Measurements from ENCODE around the gene VPS51.

VPS51 gene

DNA sequence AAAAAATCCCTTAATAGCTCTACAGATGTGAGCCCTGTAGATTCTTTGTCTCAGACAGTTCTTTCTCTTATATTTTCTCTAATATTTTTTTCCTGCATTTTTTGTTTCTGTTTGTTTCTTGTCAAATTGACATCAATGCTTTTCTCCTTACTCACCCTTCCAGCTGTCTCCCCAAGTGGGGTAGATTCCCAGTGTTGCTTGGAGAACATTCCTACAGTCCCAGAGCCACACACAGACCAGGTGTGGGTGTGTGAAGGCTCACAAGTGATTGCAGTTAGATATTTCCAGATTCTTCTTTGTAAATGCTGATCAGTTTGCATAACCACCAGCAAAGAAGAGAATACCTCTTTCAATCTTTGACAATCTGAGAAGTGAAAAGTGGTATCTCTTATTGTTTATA lies 7.5 kb downstream of the VPS51 start:
- DNase-seq (ENCODE audit: low read depth) = no peak
- TF ChIP-seq, protein P1, sequence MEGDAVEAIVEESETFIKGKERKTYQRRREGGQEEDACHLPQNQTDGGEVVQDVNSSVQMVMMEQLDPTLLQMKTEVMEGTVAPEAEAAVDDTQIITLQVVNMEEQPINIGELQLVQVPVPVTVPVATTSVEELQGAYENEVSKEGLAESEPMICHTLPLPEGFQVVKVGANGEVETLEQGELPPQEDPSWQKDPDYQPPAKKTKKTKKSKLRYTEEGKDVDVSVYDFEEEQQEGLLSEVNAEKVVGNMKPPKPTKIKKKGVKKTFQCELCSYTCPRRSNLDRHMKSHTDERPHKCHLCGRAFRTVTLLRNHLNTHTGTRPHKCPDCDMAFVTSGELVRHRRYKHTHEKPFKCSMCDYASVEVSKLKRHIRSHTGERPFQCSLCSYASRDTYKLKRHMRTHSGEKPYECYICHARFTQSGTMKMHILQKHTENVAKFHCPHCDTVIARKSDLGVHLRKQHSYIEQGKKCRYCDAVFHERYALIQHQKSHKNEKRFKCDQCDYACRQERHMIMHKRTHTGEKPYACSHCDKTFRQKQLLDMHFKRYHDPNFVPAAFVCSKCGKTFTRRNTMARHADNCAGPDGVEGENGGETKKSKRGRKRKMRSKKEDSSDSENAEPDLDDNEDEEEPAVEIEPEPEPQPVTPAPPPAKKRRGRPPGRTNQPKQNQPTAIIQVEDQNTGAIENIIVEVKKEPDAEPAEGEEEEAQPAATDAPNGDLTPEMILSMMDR (IDR thresholded peaks at IDR 0.05; ENCODE audit: low read length, missing control alignments) = no peak
- no peak overlapping the region for H3K4me3 ChIP-seq (replicated peaks; ENCODE audit: low read depth, low read length)

DNA sequence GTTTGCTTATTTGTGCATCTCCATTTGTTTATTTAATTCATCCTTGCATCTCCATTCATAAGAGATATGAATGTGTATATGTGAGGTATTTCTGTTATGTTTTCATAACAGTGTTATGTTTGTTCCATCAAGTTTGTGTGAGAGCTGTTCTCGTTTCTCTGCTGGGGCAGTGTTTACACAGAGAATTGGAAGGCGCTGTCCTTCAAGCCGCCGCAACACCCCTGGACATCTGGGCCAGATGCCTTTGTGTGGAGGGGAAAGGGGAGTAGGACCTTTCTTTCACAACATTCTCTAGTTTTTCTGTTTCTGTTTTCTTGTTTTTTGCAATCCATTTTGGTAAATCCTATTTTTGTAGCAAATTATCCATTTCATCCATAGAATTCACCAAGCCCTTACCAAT lies 8.6 kb downstream of the VPS51 start:
- no peak overlapping the region for H3K4me3 ChIP-seq (replicated peaks; ENCODE audit: low read depth, low read length)
- no peak for DNase-seq (ENCODE audit: low read depth)
- TF ChIP-seq, protein P1 (IDR thresholded peaks at IDR 0.05; ENCODE audit: low read length, missing control alignments) = no peak

DNA sequence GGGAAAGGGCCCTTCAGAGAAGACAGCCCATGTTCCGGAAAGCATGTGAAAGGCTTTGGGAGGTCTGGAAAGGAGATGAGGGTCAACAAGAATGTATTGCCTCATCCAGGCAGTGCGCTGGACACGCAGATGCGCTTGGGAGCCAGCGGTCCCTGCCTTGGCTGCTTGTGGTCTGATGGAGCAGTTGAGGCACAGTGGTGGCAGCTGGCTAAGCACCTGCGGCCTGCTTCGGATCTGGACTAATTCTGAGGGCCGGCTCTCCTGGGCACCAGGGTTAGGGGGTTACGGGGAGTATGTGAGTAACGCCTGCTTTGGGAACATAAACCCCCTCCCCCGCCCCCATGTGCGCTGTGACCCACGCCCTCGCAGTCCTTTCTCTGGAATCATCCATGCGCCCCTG lies 11.1 kb downstream of the VPS51 start:
- no peak for DNase-seq (ENCODE audit: low read depth)
- no peak overlapping the region for H3K4me3 ChIP-seq (replicated peaks; ENCODE audit: low read depth, low read length)
- TF ChIP-seq, protein P1 (IDR thresholded peaks at IDR 0.05; ENCODE audit: low read length, missing control alignments) = no peak

DNA sequence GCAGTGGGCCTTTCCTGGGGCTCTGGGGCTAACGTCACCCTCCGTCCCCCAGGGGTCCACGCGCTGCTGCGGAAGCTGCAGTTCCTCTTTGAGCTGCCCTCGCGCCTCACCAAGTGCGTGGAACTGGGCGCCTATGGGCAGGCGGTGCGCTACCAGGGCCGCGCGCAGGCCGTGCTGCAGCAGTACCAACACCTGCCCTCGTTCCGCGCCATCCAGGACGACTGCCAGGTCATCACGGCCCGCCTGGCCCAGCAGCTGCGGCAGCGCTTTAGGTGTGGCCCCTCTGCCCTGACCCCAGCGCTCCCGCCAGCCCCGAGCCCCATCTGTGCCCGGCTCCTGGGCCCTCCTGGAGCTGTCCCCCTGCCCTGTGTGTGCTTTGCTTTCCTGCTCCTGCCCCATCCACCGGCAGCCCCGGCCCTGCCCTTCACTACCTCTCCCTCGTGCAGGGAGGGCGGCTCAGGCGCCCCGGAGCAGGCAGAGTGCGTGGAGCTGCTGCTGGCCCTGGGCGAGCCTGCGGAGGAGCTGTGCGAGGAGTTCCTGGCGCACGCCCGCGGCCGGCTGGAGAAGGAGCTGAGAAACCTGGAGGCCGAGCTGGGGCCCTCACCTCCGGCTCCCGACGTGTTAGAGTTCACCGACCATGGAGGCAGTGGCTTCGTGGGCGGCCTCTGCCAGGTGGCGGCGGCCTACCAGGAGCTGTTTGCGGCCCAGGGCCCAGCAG lies 11.9 kb downstream of the VPS51 start:
- TF ChIP-seq, protein P1 (IDR thresholded peaks at IDR 0.05; ENCODE audit: low read length, missing control alignments) = no peak
- H3K4me3 ChIP-seq (replicated peaks; ENCODE audit: low read depth, low read length) = no peak overlapping the region
- DNase-seq (ENCODE audit: low read depth) = no peak

DNA sequence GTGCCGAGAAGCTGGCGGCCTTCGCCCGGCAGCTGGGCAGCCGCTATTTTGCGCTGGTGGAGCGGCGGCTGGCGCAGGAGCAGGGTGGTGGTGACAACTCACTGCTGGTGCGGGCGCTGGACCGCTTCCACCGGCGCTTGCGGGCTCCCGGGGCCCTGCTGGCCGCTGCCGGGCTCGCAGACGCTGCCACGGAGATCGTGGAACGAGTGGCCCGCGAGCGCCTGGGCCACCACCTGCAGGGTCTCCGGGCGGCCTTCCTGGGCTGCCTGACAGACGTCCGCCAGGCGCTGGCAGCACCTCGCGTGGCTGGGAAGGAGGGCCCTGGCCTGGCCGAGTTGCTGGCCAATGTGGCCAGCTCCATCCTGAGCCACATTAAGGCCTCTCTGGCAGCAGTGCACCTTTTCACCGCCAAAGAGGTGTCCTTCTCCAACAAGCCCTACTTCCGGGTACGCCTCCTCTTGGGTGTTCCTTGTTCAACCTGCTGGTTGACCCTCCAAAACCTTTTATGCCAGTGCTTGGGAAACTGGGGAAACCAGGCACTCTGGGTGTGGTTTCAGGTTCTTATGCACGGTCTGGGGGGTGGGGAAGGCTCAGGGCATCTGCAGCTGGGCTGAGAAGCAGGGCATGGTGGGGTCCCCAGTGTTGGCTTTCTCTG lies 12.6 kb downstream of the VPS51 start:
- no peak for DNase-seq (ENCODE audit: low read depth)
- TF ChIP-seq, protein P1 (IDR thresholded peaks at IDR 0.05; ENCODE audit: low read length, missing control alignments) = no peak
- no peak overlapping the region for H3K4me3 ChIP-seq (replicated peaks; ENCODE audit: low read depth, low read length)

DNA sequence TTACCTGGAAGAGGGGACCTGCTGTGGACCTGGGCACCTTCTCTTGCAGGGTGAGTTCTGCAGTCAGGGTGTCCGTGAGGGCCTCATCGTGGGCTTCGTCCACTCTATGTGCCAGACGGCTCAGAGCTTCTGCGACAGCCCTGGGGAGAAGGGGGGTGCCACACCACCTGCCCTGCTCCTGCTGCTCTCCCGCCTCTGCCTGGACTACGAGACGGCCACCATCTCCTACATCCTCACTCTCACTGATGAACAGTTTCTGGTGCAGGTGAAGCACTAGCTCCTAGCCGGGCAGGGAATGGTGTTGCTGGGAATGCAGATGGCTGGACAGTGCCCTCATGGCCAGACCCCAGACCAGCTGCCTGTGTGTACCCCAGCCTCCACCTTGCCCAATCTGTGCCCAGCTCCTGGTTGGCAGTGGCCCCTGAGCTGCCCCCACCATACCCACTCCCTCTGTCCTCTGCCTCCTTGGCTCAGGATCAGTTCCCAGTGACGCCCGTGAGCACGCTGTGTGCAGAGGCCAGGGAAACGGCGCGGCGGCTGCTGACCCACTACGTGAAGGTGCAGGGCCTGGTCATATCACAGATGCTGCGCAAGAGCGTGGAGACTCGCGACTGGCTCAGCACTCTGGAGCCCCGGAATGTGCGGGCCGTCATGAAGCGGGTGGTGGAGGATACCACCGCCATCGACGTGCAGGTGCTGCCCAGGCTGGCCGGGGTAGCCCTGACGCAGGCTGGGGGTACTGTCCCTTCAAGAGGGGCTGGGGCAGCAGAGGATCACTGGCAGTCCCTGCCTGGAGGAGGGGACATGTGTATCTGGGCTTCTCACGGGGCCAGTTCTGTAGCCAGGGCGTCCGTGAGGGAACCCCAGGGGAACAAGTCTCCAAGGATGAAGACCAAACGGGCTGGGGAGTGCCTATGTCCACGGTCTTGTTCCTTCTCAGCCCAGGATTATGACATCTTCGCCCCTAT lies 13.5 kb downstream of the VPS51 start:
- DNase-seq (ENCODE audit: low read depth) = no peak
- H3K4me3 ChIP-seq (replicated peaks; ENCODE audit: low read depth, low read length) = no peak overlapping the region
- TF ChIP-seq, protein P1 (IDR thresholded peaks at IDR 0.05; ENCODE audit: low read length, missing control alignments) = no peak

Measured in fibroblast of pulmonary artery (primary cell).